Measurements from ENCODE around the gene USP3. TPM values are rescaled to one million over a fixed set of nuclear protein-coding genes. Genes with fewer than 3 reads are reported as not detected.
A peak's percentile ranks its signal among the peaks of the same experiment; 100 is the strongest.
"Not testable (repeated sequence)": the region's sequence is repeated elsewhere in the genome, so short reads cannot be mapped to it uniquely, and the experiment has no call there.

USP3 gene
- total and polyA plus RNA-seq, 2 donors: 32.6 to 57.6 TPM

- H3K27me3 ChIP-seq (ENCODE audit: control insufficient read depth in 2 of 2, insufficient read depth in 1 of 2, low read length in 1 of 2): no peaks in the 10 kb centered on the region
- peak overlapping the region in 1 of 2 donors; percentile 30 for H3K27ac ChIP-seq (ENCODE audit: low read depth in 1 of 2, low read length in 1 of 2)
- H3K9me3 ChIP-seq (ENCODE audit: control insufficient read depth in 2 of 2, insufficient read depth in 1 of 2, low read length in 1 of 2): no peaks in the 10 kb centered on the region
- DNase-seq (ENCODE audit: low read depth in 6 of 9, low spot score in 9 of 9): no peak
- WGBS: 84% methylated on average over 6 of the region's 6 CpGs
- no peaks in the 10 kb centered on the region for H3K36me3 ChIP-seq (ENCODE audit: control insufficient read depth in 2 of 2, insufficient read depth in 2 of 2, low read length in 1 of 2)
- peaks cover 22 to 34% of the 10 kb centered on the region in 2 donors for H3K4me1 ChIP-seq (ENCODE audit: control insufficient read depth in 2 of 2, insufficient read depth in 2 of 2, low read length in 2 of 2)
- no peak overlapping the region for H3K4me3 ChIP-seq (ENCODE audit: low read length in 2 of 2)
Observed at GRCh38 chr15:63483521-63484371, 20.6 kb upstream of the USP3 start.

- Histone ChIP-seq H3K27me3 (ENCODE audit: control insufficient read depth in 2 of 2, insufficient read depth in 1 of 2, low read length in 1 of 2) (no peaks in the 10 kb centered on the region), H3K9me3 (ENCODE audit: control insufficient read depth in 2 of 2, insufficient read depth in 1 of 2, low read length in 1 of 2) (no peaks in the 10 kb centered on the region), H3K4me3 (ENCODE audit: low read length in 2 of 2) (no peak overlapping the region), H3K4me1 (ENCODE audit: control insufficient read depth in 2 of 2, insufficient read depth in 2 of 2, low read length in 2 of 2) (peaks cover 16 to 25% of the 10 kb centered on the region in 2 donors), H3K36me3 (ENCODE audit: control insufficient read depth in 2 of 2, insufficient read depth in 2 of 2, low read length in 1 of 2) (no peaks in the 10 kb centered on the region), H3K27ac (ENCODE audit: low read depth in 1 of 2, low read length in 1 of 2) (no peak overlapping the region)
- no peak for DNase-seq (ENCODE audit: low read depth in 6 of 9, low spot score in 9 of 9)
- WGBS: 97% methylated on average over 6 of the region's 6 CpGs
Observed at GRCh38 chr15:63484433-63485186, 19.8 kb upstream of the USP3 start.

DNA sequence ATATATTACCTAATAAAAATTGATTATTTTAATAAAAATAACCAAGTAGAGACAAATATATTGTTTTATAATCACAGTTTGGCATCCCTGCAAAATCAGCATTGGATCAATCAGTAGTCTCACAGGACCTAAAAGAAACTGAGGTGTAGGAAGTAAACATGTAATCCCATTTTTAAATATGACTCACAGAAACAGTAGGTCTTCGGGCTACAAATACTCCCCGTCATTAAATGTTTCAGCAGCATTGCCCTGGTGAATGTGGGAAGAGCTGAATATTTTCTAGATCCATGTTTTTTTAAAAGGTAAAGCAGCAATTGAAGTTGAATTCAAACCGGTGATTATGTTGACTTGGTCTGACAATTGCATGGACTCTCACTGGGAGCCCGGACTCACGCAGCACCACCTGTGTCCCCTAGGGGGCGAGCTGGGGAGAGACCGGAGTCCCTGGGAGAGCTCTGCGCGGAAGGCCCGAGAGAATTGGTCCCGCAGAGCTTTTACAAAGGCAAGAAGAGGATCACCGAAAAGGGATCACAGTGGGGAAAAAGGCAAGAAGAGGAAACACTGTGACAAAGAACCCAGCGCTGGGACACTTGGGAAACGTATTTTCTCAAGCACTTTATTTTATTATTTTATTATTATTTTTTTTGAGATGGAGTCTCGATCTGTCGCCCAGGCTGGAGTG lies 17.2 kb upstream of the USP3 start:
- peak in 5 of 9 donors; percentile 67 to 87 (median 82) for DNase-seq (ENCODE audit: low read depth in 6 of 9, low spot score in 9 of 9)
- no peak overlapping the region for H3K27ac ChIP-seq (ENCODE audit: low read depth in 1 of 2, low read length in 1 of 2)
- 31% methylated on average over 16 of the region's 16 CpGs for WGBS

DNA sequence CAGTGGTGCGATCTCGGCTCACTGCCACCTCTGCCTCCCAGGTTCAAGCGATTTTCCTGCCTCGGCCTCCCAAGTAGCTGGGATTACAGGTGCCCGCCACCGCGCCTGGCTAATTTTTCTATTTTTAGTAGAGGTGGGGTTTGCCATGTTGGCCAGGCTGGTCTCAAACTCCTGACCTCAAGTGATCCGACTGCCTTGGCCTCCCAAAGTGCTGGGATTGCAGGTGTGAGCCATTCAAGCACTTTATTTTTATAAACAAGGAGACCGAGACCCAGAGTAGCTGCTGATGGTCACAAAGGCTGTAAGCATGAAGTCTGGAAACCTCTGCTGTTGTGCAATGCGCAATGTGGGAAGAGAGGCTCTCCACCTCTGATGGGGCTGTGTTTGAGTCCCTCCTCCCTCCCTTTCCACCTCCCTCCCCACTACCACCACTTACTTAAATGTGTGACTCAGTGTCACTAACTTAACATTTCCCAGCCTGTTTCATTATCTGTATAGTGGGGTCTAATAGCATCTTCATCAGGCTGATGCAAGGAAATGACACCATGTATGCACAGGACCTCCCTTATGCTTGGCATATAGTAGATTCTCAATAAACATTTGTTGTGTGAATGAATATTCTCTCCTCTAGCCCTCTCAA lies 16.5 kb upstream of the USP3 start:
- not testable (repeated sequence) for H3K27me3 ChIP-seq (ENCODE audit: control insufficient read depth in 2 of 2, insufficient read depth in 1 of 2, low read length in 1 of 2); H3K27ac ChIP-seq (ENCODE audit: low read depth in 1 of 2, low read length in 1 of 2); H3K36me3 ChIP-seq (ENCODE audit: control insufficient read depth in 2 of 2, insufficient read depth in 2 of 2, low read length in 1 of 2); H3K9me3 ChIP-seq (ENCODE audit: control insufficient read depth in 2 of 2, insufficient read depth in 1 of 2, low read length in 1 of 2); DNase-seq (ENCODE audit: low read depth in 6 of 9, low spot score in 9 of 9); H3K4me3 ChIP-seq (ENCODE audit: low read length in 2 of 2)
- WGBS: 92% methylated on average over 10 of the region's 10 CpGs
- H3K4me1 ChIP-seq (ENCODE audit: control insufficient read depth in 2 of 2, insufficient read depth in 2 of 2, low read length in 2 of 2): peaks cover 0 to 16% of the 10 kb centered on the region in 2 donors

More for the DNA sequence above, 17.2 kb upstream of the USP3 start:
- H3K4me1 ChIP-seq (ENCODE audit: control insufficient read depth in 2 of 2, insufficient read depth in 2 of 2, low read length in 2 of 2): peaks cover 0 to 16% of the 10 kb centered on the region in 2 donors
- H3K4me3 ChIP-seq (ENCODE audit: low read length in 2 of 2): no peak overlapping the region
- no peaks in the 10 kb centered on the region for H3K36me3 ChIP-seq (ENCODE audit: control insufficient read depth in 2 of 2, insufficient read depth in 2 of 2, low read length in 1 of 2)
- no peaks in the 10 kb centered on the region for H3K27me3 ChIP-seq (ENCODE audit: control insufficient read depth in 2 of 2, insufficient read depth in 1 of 2, low read length in 1 of 2)
- H3K9me3 ChIP-seq (ENCODE audit: control insufficient read depth in 2 of 2, insufficient read depth in 1 of 2, low read length in 1 of 2): no peaks in the 10 kb centered on the region

- WGBS: 91% methylated on average over 8 of the region's 8 CpGs
- Histone ChIP-seq H3K27me3 (ENCODE audit: control insufficient read depth in 2 of 2, insufficient read depth in 1 of 2, low read length in 1 of 2) (no peaks in the 10 kb centered on the region), H3K4me1 (ENCODE audit: control insufficient read depth in 2 of 2, insufficient read depth in 2 of 2, low read length in 2 of 2) (peaks cover 0 to 15% of the 10 kb centered on the region in 2 donors), H3K9me3 (ENCODE audit: control insufficient read depth in 2 of 2, insufficient read depth in 1 of 2, low read length in 1 of 2) (no peaks in the 10 kb centered on the region), H3K27ac (ENCODE audit: low read depth in 1 of 2, low read length in 1 of 2) (no peak overlapping the region), H3K36me3 (ENCODE audit: control insufficient read depth in 2 of 2, insufficient read depth in 2 of 2, low read length in 1 of 2) (no peaks in the 10 kb centered on the region), H3K4me3 (ENCODE audit: low read length in 2 of 2) (no peak overlapping the region)
- no peak for DNase-seq (ENCODE audit: low read depth in 6 of 9, low spot score in 9 of 9)
Observed at GRCh38 chr15:63488398-63488960, 15.9 kb upstream of the USP3 start.

DNA sequence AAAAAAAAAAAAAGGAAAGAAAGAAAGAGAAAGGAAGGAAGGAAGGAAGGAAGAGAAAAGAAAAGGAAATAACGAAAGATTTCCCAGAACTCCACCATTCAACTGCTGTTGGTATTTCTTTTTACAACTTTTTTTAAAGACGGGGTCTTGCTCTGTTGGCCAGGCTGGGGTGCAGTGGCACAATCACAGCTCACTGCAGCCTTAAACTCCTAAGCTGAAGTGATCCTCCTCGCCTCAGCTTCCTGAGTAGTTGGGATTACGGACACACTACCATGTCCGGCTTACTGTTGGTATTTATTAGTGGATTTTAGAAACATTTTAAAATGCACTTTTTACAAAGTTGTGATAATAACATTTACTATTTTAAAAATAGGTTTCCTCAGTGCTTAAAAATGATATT lies 15.0 kb upstream of the USP3 start:
- Histone ChIP-seq H3K27ac (ENCODE audit: low read depth in 1 of 2, low read length in 1 of 2) (peak overlapping the region in 1 of 2 donors; percentile 31), H3K9me3 (ENCODE audit: control insufficient read depth in 2 of 2, insufficient read depth in 1 of 2, low read length in 1 of 2) (no peaks in the 10 kb centered on the region), H3K4me1 (ENCODE audit: control insufficient read depth in 2 of 2, insufficient read depth in 2 of 2, low read length in 2 of 2) (peaks cover 0 to 11% of the 10 kb centered on the region in 2 donors), H3K4me3 (ENCODE audit: low read length in 2 of 2) (no peak overlapping the region), H3K36me3 (ENCODE audit: control insufficient read depth in 2 of 2, insufficient read depth in 2 of 2, low read length in 1 of 2) (no peaks in the 10 kb centered on the region), H3K27me3 (ENCODE audit: control insufficient read depth in 2 of 2, insufficient read depth in 1 of 2, low read length in 1 of 2) (no peaks in the 10 kb centered on the region)
- no peak for DNase-seq (ENCODE audit: low read depth in 6 of 9, low spot score in 9 of 9)
- 86% methylated on average over 5 of the region's 5 CpGs for WGBS

DNA sequence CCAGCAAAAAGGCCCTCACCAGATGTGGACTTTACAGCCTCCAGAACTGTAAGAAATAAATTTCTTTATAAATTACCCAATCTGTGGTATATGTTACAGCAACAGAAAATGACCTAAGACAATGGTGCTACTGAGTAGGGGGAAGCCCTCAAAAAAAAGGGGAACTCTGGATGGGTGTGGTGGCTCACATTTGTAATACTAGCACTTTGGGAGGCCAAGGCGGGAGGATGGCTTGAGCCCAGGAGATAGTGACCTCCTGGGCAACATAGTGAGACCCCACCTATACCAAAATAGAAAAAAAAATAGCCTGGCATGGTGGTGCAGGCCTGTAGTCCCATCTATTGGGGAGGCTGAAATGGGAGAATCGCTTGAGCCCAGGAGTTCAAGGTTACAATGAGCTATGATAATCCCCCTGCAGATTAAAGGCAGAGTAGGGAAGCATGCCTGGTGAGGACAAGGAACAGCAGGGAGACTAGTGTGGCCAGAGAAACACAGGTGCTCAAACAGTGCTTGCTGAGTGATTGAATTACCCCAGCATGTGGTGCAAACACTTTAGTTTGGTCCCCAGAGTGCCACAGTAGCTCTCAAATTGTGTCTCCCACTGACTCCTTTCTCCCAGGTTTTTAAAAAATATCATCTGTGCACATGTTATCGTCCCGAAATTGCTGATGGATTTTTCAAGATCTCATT lies 13.9 kb upstream of the USP3 start:
- peaks cover 0 to 11% of the 10 kb centered on the region in 2 donors for H3K4me1 ChIP-seq (ENCODE audit: control insufficient read depth in 2 of 2, insufficient read depth in 2 of 2, low read length in 2 of 2)
- no peaks in the 10 kb centered on the region for H3K36me3 ChIP-seq (ENCODE audit: control insufficient read depth in 2 of 2, insufficient read depth in 2 of 2, low read length in 1 of 2)
- 95% methylated on average over 4 of the region's 4 CpGs for WGBS
- no peak for DNase-seq (ENCODE audit: low read depth in 6 of 9, low spot score in 9 of 9)
- peak overlapping the region in 1 of 2 donors; percentile 2 for H3K27ac ChIP-seq (ENCODE audit: low read depth in 1 of 2, low read length in 1 of 2)
- no peaks in the 10 kb centered on the region for H3K9me3 ChIP-seq (ENCODE audit: control insufficient read depth in 2 of 2, insufficient read depth in 1 of 2, low read length in 1 of 2)
- no peaks in the 10 kb centered on the region for H3K27me3 ChIP-seq (ENCODE audit: control insufficient read depth in 2 of 2, insufficient read depth in 1 of 2, low read length in 1 of 2)
- H3K4me3 ChIP-seq (ENCODE audit: low read length in 2 of 2): no peak overlapping the region

DNA sequence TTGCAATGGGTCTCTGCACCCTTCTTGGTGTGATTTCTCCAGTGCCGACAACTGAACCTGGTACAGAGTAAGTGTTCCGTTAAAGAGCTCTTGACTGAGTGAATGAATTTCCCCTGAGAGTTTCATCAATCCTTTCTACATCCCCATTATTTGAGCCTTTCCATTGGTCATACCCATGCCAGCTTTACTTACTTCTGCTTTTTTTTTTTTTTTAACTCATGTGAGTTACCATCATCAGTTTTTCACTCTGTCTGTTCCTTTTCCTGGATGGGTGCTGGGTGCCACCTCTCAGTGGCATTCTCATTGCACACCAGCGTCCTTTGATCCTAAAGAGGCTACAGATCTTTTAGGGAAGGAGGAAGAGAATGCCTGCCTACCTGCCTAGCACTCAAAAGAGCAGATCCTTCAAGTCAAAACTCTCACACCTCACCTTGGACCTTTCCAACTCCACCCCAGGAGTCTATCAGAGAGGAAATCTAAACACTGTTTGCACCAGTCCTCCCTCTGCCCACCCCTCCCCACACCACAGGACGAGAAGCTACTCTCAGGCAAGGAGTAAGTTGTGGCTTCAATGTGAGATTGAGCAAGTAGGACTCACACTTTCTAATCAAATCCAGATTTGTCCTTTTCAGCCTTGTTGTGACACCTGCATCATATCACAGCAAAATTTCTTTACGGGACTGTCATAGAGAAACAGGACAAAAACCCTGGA lies 13.1 kb upstream of the USP3 start:
- no peaks in the 10 kb centered on the region for H3K27me3 ChIP-seq (ENCODE audit: control insufficient read depth in 2 of 2, insufficient read depth in 1 of 2, low read length in 1 of 2)
- DNase-seq (ENCODE audit: low read depth in 6 of 9, low spot score in 9 of 9): no peak
- H3K9me3 ChIP-seq (ENCODE audit: control insufficient read depth in 2 of 2, insufficient read depth in 1 of 2, low read length in 1 of 2): no peaks in the 10 kb centered on the region
- H3K36me3 ChIP-seq (ENCODE audit: control insufficient read depth in 2 of 2, insufficient read depth in 2 of 2, low read length in 1 of 2): no peaks in the 10 kb centered on the region
- WGBS: 53% methylated on average over 5 of the region's 5 CpGs
- peak overlapping the region; percentile 2 to 11 for H3K27ac ChIP-seq (ENCODE audit: low read depth in 1 of 2, low read length in 1 of 2)
- peaks cover 0 to 18% of the 10 kb centered on the region in 2 donors for H3K4me1 ChIP-seq (ENCODE audit: control insufficient read depth in 2 of 2, insufficient read depth in 2 of 2, low read length in 2 of 2)
- no peak overlapping the region for H3K4me3 ChIP-seq (ENCODE audit: low read length in 2 of 2)
